SK-N-SH treated with all-trans-retinoic acid at 6 μM for 48 hours (cell line): ENCODE measurements around the gene UBE2G1.

ENCODE experiments used
- ATAC-seq: fragments of 200-7000 bp; cut with Tn5 transposase; 3 replicates; pipeline ENCODE4 v1.9.1; 2020; ENCODE audit warnings: mild to moderate bottlenecking, moderate library complexity
- BACH2 ChIP-seq: fragments of 250-450 bp; sonication (Bioruptor Pico); IDR thresholded peaks from 2 replicates; pipeline ENCODE4 v1.9.0; 2021; ENCODE audit warnings: mild to moderate bottlenecking, borderline replicate concordance
- CSDC2 ChIP-seq: fragments of 250-450 bp; sonication (Bioruptor Pico); IDR thresholded peaks from 2 replicates; pipeline ENCODE4 v1.5.0; 2020; ENCODE audit warnings: mild to moderate bottlenecking, moderate library complexity
- ESRRG ChIP-seq: fragments of 250-450 bp; sonication (Bioruptor Pico); IDR thresholded peaks from 2 replicates; pipeline ENCODE4 v1.6.1; 2021; ENCODE audit warnings: mild to moderate bottlenecking
- ISL1 ChIP-seq: fragments of 250-450 bp; sonication (Bioruptor Pico); IDR thresholded peaks from 2 replicates; pipeline ENCODE4 v2.1.2; 2022; ENCODE audit warnings: mild to moderate bottlenecking, moderate library complexity
- OSR1 ChIP-seq: fragments of 250-450 bp; sonication (Bioruptor Pico); IDR thresholded peaks from 2 replicates; pipeline ENCODE4 v1.8.0; 2022; ENCODE audit warnings: moderate library complexity, mild to moderate bottlenecking, inconsistent platforms
- PATZ1 ChIP-seq: fragments of 250-450 bp; sonication (Bioruptor Pico); IDR thresholded peaks from 2 replicates; pipeline ENCODE4 v1.8.0; 2020; ENCODE audit warnings: mild to moderate bottlenecking, moderate library complexity, borderline replicate concordance
- POU6F1 ChIP-seq: fragments of 250-450 bp; sonication (Bioruptor Pico); IDR thresholded peaks from 2 replicates; pipeline ENCODE4 v1.8.0; 2021; ENCODE audit warnings: low read depth, mild to moderate bottlenecking, moderate library complexity, borderline replicate concordance
- TCF4 ChIP-seq: fragments of 250-450 bp; sonication (Bioruptor Pico); IDR thresholded peaks from 2 replicates; pipeline ENCODE4 v1.8.0; 2021; ENCODE audit warnings: mild to moderate bottlenecking, moderate library complexity, borderline replicate concordance
- TOX ChIP-seq: fragments of 250-450 bp; sonication (Bioruptor Pico); IDR thresholded peaks from 2 replicates; pipeline ENCODE4 v1.8.0; 2021; ENCODE audit warnings: mild to moderate bottlenecking, moderate library complexity, borderline replicate concordance
- ZC3H10 ChIP-seq: fragments of 250-450 bp; sonication (Bioruptor Pico); IDR thresholded peaks from 2 replicates; pipeline ENCODE4 v1.5.1; 2021; ENCODE audit warnings: mild to moderate bottlenecking, moderate library complexity
- ZFP3 ChIP-seq: fragments of 250-450 bp; sonication (Bioruptor Pico); IDR thresholded peaks from 2 replicates; pipeline ENCODE4 v1.5.0; 2020; ENCODE audit warnings: mild to moderate bottlenecking, moderate library complexity
- ZFP30 ChIP-seq: fragments of 450-650 bp; formaldehyde crosslinking; IDR thresholded peaks from 2 replicates; pipeline ENCODE4 v1.5.0; 2022; ENCODE audit warnings: mild to moderate bottlenecking, moderate library complexity
- ZNF70 ChIP-seq: fragments of 450-650 bp; formaldehyde crosslinking; IDR thresholded peaks from 2 replicates; pipeline ENCODE4 v1.5.0; 2020; ENCODE audit warnings: mild to moderate bottlenecking, moderate library complexity
- ZNF8 ChIP-seq: fragments of 450-650 bp; formaldehyde crosslinking; IDR thresholded peaks from 2 replicates; pipeline ENCODE4 v1.5.0; 2020; ENCODE audit warnings: mild to moderate bottlenecking, moderate library complexity
- TF ChIP-seq, protein P1 (sequence below): fragments of 250-450 bp; sonication (Bioruptor Pico); IDR thresholded peaks from 2 replicates; pipeline ENCODE4 v1.5.1; 2021; ENCODE audit warnings: mild to moderate bottlenecking, moderate library complexity
- TF ChIP-seq, protein P2 (sequence below): fragments of 250-450 bp; sonication (Bioruptor Pico); IDR thresholded peaks from 2 replicates; pipeline ENCODE4 v1.5.0; 2020; ENCODE audit warnings: mild to moderate bottlenecking, moderate library complexity
- TF ChIP-seq, protein P3 (sequence below): fragments of 250-450 bp; sonication (Bioruptor Pico); IDR thresholded peaks from 2 replicates; pipeline ENCODE4 v1.5.1; 2020; ENCODE audit warnings: low read depth, mild to moderate bottlenecking, moderate library complexity

Gene UBE2G1

GRCh38 chr17:4272213-4272971 lies 94.1 kb downstream of the UBE2G1 start:
- TF ChIP-seq ZNF70 (CRISPR knock-in tag) (no peak), POU6F1 (CRISPR knock-in tag) (no peak), ZC3H10 (CRISPR knock-in tag) (no peak), CSDC2 (CRISPR knock-in tag) (no peak), BACH2 (CRISPR knock-in tag) (no peak), ZNF8 (CRISPR knock-in tag) (no peak), PATZ1 (CRISPR knock-in tag) (no peak), ZFP30 (CRISPR knock-in tag) (no peak), ZFP3 (CRISPR knock-in tag) (no peak), ESRRG (CRISPR knock-in tag) (no peak)
- TF ChIP-seq, protein P1, sequence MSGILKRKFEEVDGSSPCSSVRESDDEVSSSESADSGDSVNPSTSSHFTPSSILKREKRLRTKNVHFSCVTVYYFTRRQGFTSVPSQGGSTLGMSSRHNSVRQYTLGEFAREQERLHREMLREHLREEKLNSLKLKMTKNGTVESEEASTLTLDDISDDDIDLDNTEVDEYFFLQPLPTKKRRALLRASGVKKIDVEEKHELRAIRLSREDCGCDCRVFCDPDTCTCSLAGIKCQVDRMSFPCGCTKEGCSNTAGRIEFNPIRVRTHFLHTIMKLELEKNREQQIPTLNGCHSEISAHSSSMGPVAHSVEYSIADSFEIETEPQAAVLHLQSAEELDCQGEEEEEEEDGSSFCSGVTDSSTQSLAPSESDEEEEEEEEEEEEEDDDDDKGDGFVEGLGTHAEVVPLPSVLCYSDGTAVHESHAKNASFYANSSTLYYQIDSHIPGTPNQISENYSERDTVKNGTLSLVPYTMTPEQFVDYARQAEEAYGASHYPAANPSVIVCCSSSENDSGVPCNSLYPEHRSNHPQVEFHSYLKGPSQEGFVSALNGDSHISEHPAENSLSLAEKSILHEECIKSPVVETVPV (CRISPR knock-in tag), result no peak
- TF ChIP-seq, protein P2, sequence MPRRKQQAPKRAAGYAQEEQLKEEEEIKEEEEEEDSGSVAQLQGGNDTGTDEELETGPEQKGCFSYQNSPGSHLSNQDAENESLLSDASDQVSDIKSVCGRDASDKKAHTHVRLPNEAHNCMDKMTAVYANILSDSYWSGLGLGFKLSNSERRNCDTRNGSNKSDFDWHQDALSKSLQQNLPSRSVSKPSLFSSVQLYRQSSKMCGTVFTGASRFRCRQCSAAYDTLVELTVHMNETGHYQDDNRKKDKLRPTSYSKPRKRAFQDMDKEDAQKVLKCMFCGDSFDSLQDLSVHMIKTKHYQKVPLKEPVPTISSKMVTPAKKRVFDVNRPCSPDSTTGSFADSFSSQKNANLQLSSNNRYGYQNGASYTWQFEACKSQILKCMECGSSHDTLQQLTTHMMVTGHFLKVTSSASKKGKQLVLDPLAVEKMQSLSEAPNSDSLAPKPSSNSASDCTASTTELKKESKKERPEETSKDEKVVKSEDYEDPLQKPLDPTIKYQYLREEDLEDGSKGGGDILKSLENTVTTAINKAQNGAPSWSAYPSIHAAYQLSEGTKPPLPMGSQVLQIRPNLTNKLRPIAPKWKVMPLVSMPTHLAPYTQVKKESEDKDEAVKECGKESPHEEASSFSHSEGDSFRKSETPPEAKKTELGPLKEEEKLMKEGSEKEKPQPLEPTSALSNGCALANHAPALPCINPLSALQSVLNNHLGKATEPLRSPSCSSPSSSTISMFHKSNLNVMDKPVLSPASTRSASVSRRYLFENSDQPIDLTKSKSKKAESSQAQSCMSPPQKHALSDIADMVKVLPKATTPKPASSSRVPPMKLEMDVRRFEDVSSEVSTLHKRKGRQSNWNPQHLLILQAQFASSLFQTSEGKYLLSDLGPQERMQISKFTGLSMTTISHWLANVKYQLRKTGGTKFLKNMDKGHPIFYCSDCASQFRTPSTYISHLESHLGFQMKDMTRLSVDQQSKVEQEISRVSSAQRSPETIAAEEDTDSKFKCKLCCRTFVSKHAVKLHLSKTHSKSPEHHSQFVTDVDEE (CRISPR knock-in tag), result no peak
- TF ChIP-seq, protein P3, sequence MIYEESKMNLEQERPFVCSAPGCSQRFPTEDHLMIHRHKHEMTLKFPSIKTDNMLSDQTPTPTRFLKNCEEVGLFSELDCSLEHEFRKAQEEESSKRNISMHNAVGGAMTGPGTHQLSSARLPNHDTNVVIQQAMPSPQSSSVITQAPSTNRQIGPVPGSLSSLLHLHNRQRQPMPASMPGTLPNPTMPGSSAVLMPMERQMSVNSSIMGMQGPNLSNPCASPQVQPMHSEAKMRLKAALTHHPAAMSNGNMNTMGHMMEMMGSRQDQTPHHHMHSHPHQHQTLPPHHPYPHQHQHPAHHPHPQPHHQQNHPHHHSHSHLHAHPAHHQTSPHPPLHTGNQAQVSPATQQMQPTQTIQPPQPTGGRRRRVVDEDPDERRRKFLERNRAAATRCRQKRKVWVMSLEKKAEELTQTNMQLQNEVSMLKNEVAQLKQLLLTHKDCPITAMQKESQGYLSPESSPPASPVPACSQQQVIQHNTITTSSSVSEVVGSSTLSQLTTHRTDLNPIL (CRISPR knock-in tag), result no peak
- ATAC-seq, result no peak

DNA sequence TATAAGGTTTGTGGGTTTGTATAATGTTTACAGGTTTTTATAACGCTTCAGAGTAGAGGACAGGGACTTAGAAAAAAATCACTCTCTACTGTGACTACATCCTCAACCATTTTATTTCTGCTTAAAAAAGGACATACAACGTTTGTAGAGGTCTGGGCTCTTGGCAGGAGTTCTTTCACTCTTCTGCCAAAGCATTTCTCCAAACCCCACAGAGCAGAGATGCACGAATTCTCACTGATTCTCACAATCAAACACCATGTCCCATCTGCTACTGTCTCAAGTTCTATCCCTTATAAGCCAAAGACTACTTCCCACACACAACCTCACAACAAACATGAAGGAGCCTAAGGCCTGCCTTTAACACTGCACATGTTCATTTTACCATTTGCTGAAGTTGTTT lies 95.7 kb downstream of the UBE2G1 start:
- no peak for ATAC-seq
- TF ChIP-seq TOX (CRISPR knock-in tag) (no peak), POU6F1 (CRISPR knock-in tag) (no peak), ISL1 (no peak), ZNF70 (CRISPR knock-in tag) (no peak), ESRRG (CRISPR knock-in tag) (no peak)
- TF ChIP-seq, protein P1 (CRISPR knock-in tag), result no peak

DNA sequence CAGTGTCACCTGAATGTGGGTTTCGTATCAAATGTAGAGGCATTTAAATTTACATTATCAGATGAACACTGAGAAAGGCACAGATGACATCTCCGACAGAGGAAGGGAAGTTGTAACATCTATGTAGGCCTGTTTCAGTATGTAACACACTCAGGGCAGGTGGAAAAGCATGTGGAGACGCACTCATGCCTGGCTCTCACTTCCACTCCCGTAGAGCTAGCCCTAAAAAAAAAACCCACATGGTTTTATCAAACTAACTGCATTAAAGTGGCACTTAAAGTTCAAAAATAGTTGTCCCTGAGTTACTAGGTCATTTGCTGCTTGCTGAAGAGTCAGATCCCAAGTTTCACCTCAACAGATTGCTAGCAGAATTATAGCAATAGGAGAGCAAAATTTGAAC lies 96.6 kb downstream of the UBE2G1 start:
- no peak for ATAC-seq
- TF ChIP-seq CSDC2 (CRISPR knock-in tag) (no peak), ZFP30 (CRISPR knock-in tag) (no peak), ZNF8 (CRISPR knock-in tag) (no peak), ZNF70 (CRISPR knock-in tag) (no peak), TCF4 (CRISPR knock-in tag) (no peak), ESRRG (CRISPR knock-in tag) (no peak), OSR1 (CRISPR knock-in tag) (no peak), TOX (CRISPR knock-in tag) (no peak), POU6F1 (CRISPR knock-in tag) (no peak)
- TF ChIP-seq, protein P1 (CRISPR knock-in tag), result no peak
- TF ChIP-seq, protein P3 (CRISPR knock-in tag), result no peak
